SK-N-SH treated with all-trans-retinoic acid at 6 μM for 48 hours (cell line): Measurements from ENCODE around the gene KRT76.
"Not testable (repeated sequence)": the region's sequence is repeated elsewhere in the genome, so short reads cannot be mapped to it uniquely, and the experiment has no call there.

Source experiments
- ARNTL ChIP-seq: fragments of 450-650 bp; formaldehyde crosslinking; IDR thresholded peaks from 2 replicates; pipeline ENCODE4 v1.5.0; 2020; ENCODE audit warnings: low read depth, mild to moderate bottlenecking, moderate library complexity, borderline replicate concordance
- BACH2 ChIP-seq: fragments of 250-450 bp; sonication (Bioruptor Pico); IDR thresholded peaks from 2 replicates; pipeline ENCODE4 v1.9.0; 2021; ENCODE audit warnings: mild to moderate bottlenecking, borderline replicate concordance
- ESRRG ChIP-seq: fragments of 250-450 bp; sonication (Bioruptor Pico); IDR thresholded peaks from 2 replicates; pipeline ENCODE4 v1.6.1; 2021; ENCODE audit warnings: mild to moderate bottlenecking
- OSR1 ChIP-seq: fragments of 250-450 bp; sonication (Bioruptor Pico); IDR thresholded peaks from 2 replicates; pipeline ENCODE4 v1.8.0; 2022; ENCODE audit warnings: moderate library complexity, mild to moderate bottlenecking, inconsistent platforms
- PPARA ChIP-seq: fragments of 250-450 bp; sonication (Bioruptor Pico); IDR thresholded peaks from 2 replicates; pipeline ENCODE4 v1.5.0; 2020; ENCODE audit warnings: mild to moderate bottlenecking, borderline replicate concordance
- RARB ChIP-seq: fragments of 250-450 bp; sonication (Bioruptor Pico); IDR thresholded peaks from 2 replicates; pipeline ENCODE4 v1.8.0; 2021; ENCODE audit warnings: mild to moderate bottlenecking, moderate library complexity
- SNAI2 ChIP-seq: fragments of 250-450 bp; sonication (Bioruptor Pico); IDR thresholded peaks from 2 replicates; pipeline ENCODE4 v1.5.0; 2020; ENCODE audit warnings: mild to moderate bottlenecking, moderate library complexity
- TOX ChIP-seq: fragments of 250-450 bp; sonication (Bioruptor Pico); IDR thresholded peaks from 2 replicates; pipeline ENCODE4 v1.8.0; 2021; ENCODE audit warnings: mild to moderate bottlenecking, moderate library complexity, borderline replicate concordance
- ZFP3 ChIP-seq: fragments of 250-450 bp; sonication (Bioruptor Pico); IDR thresholded peaks from 2 replicates; pipeline ENCODE4 v1.5.0; 2020; ENCODE audit warnings: mild to moderate bottlenecking, moderate library complexity
- ZFP30 ChIP-seq: fragments of 450-650 bp; formaldehyde crosslinking; IDR thresholded peaks from 2 replicates; pipeline ENCODE4 v1.5.0; 2022; ENCODE audit warnings: mild to moderate bottlenecking, moderate library complexity
- ZNF565 ChIP-seq: fragments of 450-650 bp; formaldehyde crosslinking; conservative IDR thresholded peaks from 2 replicates; pipeline ENCODE4 v1.5.0; 2020; ENCODE audit warnings: low read depth, mild to moderate bottlenecking, moderate library complexity
- ZNF70 ChIP-seq: fragments of 450-650 bp; formaldehyde crosslinking; IDR thresholded peaks from 2 replicates; pipeline ENCODE4 v1.5.0; 2020; ENCODE audit warnings: mild to moderate bottlenecking, moderate library complexity
- TF ChIP-seq, protein P1 (sequence below): fragments of 250-450 bp; sonication (Bioruptor Pico); IDR thresholded peaks from 2 replicates; pipeline ENCODE4 v1.8.0; 2020; ENCODE audit warnings: mild to moderate bottlenecking, moderate library complexity, borderline replicate concordance

DNA sequence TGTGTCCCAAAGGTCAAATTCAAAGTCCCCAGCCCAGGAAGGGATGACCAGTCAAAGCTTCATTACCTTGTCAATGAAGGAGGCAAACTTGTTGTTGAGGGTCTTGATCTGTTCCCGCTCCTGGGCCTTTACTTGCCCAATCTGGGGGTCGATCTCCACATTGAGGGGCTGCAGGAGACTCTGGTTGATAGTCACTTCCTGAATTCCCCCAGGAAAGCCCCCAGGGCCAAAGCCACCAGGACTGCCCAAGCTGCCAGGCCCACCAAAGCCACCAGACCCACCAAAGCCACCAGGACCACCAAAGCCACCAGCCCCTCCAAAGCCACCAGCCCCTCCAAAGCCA, 18.2 kb upstream of the KRT76 start:
- not testable (repeated sequence) for TF ChIP-seq TOX (CRISPR knock-in tag); OSR1 (CRISPR knock-in tag); SNAI2 (CRISPR knock-in tag); RARB (CRISPR knock-in tag); ZNF565; ARNTL; ZFP3 (CRISPR knock-in tag); PPARA (CRISPR knock-in tag); BACH2 (CRISPR knock-in tag); ZFP30 (CRISPR knock-in tag); ESRRG; ZNF70 (CRISPR knock-in tag)
- TF ChIP-seq, protein P1, sequence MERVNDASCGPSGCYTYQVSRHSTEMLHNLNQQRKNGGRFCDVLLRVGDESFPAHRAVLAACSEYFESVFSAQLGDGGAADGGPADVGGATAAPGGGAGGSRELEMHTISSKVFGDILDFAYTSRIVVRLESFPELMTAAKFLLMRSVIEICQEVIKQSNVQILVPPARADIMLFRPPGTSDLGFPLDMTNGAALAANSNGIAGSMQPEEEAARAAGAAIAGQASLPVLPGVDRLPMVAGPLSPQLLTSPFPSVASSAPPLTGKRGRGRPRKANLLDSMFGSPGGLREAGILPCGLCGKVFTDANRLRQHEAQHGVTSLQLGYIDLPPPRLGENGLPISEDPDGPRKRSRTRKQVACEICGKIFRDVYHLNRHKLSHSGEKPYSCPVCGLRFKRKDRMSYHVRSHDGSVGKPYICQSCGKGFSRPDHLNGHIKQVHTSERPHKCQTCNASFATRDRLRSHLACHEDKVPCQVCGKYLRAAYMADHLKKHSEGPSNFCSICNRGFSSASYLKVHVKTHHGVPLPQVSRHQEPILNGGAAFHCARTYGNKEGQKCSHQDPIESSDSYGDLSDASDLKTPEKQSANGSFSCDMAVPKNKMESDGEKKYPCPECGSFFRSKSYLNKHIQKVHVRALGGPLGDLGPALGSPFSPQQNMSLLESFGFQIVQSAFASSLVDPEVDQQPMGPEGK (CRISPR knock-in tag), result not testable (repeated sequence)
